Right cardiac atrium (tissue), 5 donors: Measurements from ENCODE around the gene CA7. TPM values are rescaled to one million over a fixed set of nuclear protein-coding genes. Genes with fewer than 3 reads are reported as not detected.

Experiments used
- ATAC-seq, 2 donors: fragments of 200-7000 bp; cut with Tn5 transposase; one replicate each; pipeline versions ENCODE4 v1.8.0 to v1.9.1; 2020; ENCODE audit warnings: moderate library complexity in 2 of 2, mild to moderate bottlenecking in 1 of 2
- DNase-seq, 3 donors: peaks; one replicate each; pipeline ENCODE4 v3.0.0-alpha.2; 2020
- H3K27ac ChIP-seq: one replicate; pipeline ENCODE4 v1.5.1; 2013; ENCODE audit warnings: mild to moderate bottlenecking, low read length, control low read depth, moderate library complexity
- H3K27me3 ChIP-seq: one replicate; pipeline ENCODE4 v1.6.1; 2013; ENCODE audit not compliant: control insufficient read depth, insufficient read depth
- H3K4me1 ChIP-seq: one replicate; pipeline ENCODE4 v1.6.1; 2013; ENCODE audit warnings: low read length; ENCODE audit not compliant: control insufficient read depth, insufficient read depth
- H3K4me3 ChIP-seq: one replicate; pipeline ENCODE4 v1.5.1; 2013; ENCODE audit warnings: low read length, control low read depth
- H3K9me3 ChIP-seq: one replicate; pipeline ENCODE4 v1.6.1; 2013; ENCODE audit warnings: low read length; ENCODE audit not compliant: control insufficient read depth
- WGBS: extraction: QIAGEN DNeasy Blood & Tissue Kit; methylation state at CpG from one replicate; pipeline ENCODE4 v1.1.7; 2013; 5-methylcytosine and 5-hydroxymethylcytosine counted together
- intact Hi-C, 4 donors: fragments of 100-400 bp; cut with DNase I; formaldehyde crosslinking; loops; one replicate each; pipeline versions ENCODE4 v1.11.0 to v1.14.0; 2022 to 2023
- polyA plus RNA-seq: library from polyadenylated mRNA; stranded (reverse); fragments of 200-250 nt; gene quantifications from one replicate; pipeline ENCODE4 v1.2.3, GENCODE V29; 2013
- total RNA-seq, 4 donors: library from RNA; stranded (reverse); fragmentation: NEBNext Ultra II Directional; extraction: Animal tissue kit (Norgen Biotek cat#: 25700); gene quantifications; one replicate each; pipeline ENCODE4 v1.2.1, GENCODE V29; 2021
- donor health status: healthy with polysubstance abuse.
- donor health status: DM: no; HTN: yes; CAD: no.
- donor health status: DM: no; HTN: no; CAD: no.
- donor health status: DM: no; HTN: yes; CAD: no; lungs with severe emphysema.
- donor health status: DM: yes; HTN: yes; CAD: no.

CA7 gene
- total and polyA plus RNA-seq, 5 donors: not detected

DNA sequence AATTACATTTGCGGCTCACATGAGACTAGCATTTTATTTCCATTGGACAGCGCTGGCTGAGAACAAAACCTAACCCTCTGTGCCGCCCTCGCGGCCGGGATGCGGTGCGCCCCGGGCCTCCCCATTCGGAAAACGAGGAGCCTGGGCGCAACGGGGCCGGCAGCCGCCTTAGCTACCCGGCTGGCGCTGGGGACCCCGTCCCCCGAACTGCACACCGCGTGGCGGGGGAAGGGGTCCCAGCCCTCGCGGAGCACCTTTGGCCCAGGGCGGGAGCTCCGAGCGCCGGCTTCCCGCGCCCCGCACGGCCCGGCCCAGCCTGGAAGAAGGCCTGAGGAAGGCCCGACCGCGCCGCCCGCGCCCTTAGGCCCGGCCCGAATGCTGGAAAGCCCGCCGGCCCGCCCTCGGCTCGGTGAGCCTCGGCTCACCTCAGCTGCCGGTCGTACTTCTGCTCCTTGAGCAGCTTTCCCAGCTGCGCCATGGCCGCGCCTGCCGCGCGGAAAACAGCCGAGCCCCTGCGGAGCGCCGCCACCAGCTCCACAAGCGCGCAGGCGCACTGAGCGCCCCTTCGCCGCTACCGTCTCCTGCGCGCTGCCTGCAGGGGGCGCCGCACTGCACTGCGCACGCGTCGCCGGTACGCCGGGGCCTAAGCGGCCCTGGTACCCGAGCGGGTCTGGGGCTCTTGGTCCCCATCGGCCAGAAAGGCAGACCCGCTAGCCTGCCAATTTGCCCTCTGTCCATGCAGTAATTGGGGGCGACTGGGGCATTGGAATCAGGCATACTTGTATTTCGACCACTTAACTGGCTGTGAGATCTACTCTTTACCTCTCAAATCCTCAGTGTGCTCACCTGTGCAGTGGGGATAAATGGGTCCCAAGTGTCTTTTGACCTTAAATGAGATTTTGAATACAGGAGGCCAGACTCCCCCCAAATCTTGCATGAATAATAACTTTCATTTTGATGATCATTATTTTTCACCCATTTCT lies 13.5 kb upstream of the CA7 start, which contains the start of gene NAE1:
Gene NAE1, minus strand, starts transcription at position 555 of the 983 bp plus-strand sequence. Its CDS starts 77 bp downstream, at position 478.
- Histone ChIP-seq H3K9me3 (no peaks in the 10 kb centered on the region), H3K4me3 (peak within 1 kb of the TSS; percentile 91), H3K27me3 (no peaks in the 10 kb centered on the region), H3K27ac (peak within 1 kb of the TSS; percentile 90), H3K4me1 (no peaks in the 10 kb centered on the region)
- ATAC-seq (peak; percentile 98), DNase-seq (peak; percentile 89 to 96 (median 95))
- WGBS: under 1% methylated on average over 84 of the region's 84 CpGs
- intact Hi-C loops: loop anchor here in 2 of 4 donors (2.0 to 5.0 kb wide), 2 partner anchors 37 to 42 kb away; no protein-coding TSS in a partner anchor

DNA sequence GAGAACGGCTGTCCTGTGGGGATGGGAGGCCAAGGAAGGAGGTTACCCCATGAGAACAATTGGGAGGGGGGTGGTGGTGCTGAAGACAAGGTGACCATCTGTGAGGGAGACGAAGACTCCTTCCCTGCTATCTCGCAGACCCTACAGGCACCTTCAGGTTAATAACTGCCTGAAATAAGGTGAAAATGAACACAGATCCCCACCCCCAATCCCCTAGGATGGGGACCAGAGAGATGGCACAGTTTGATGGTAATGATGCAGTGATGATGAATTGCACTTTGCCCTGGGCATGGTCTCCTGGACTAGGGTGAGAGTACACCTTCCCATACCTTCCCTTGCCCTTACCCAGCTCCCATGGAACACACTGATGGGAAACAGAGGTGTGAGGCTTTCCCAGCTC lies 12.0 kb upstream of the CA7 start:
- Histone ChIP-seq H3K4me1 (no peaks in the 10 kb centered on the region), H3K27me3 (no peaks in the 10 kb centered on the region), H3K4me3 (no peak overlapping the region), H3K27ac (no peak overlapping the region), H3K9me3 (no peaks in the 10 kb centered on the region)
- intact Hi-C loops: loop anchor here in 1 of 4 donors (5.0 kb wide), 1 partner anchor 35 kb away; no protein-coding TSS in a partner anchor
- ATAC-seq (no peak), DNase-seq (no peak)
- 81% methylated on average over 3 of the region's 3 CpGs for WGBS

DNA sequence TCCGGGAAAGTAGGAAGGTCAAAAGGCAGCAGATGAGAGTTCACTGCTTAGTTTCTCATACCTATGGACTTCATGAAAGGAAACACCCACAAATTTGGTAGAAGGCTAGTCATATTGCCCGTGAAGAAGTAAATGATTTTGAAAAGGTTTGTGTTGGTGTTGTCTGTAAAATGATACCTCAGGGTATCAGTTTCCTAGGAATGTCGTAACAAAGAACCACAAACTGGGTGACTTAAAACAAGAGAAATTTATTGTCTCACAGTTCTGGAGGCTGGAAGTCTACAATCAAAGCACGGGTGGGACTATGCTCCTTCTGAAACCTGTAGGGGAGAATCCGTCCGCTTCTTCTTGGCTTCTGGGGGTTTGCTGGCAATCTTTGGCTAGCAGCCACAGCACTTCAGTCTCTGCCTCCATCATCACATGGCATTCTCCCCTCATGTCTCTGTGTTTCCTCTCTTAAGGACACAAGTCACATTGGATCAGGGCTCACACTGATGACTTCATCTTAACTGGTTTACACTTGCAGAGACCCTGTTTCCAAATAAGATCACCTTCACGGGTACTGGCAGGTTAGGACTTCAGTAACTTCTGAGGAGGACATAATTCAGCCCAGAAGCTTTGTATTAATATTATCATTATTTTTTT lies 11.4 kb upstream of the CA7 start:
- intact Hi-C loops: loop anchor here in 1 of 4 donors (5.0 kb wide), 1 partner anchor 35 kb away; no protein-coding TSS in a partner anchor
- Histone ChIP-seq H3K27ac (no peak overlapping the region), H3K4me3 (no peak overlapping the region), H3K4me1 (no peaks in the 10 kb centered on the region), H3K27me3 (no peaks in the 10 kb centered on the region), H3K9me3 (no peaks in the 10 kb centered on the region)
- ATAC-seq (no peak), DNase-seq (no peak)
- WGBS: 81% methylated on average over 7 of the region's 7 CpGs

DNA sequence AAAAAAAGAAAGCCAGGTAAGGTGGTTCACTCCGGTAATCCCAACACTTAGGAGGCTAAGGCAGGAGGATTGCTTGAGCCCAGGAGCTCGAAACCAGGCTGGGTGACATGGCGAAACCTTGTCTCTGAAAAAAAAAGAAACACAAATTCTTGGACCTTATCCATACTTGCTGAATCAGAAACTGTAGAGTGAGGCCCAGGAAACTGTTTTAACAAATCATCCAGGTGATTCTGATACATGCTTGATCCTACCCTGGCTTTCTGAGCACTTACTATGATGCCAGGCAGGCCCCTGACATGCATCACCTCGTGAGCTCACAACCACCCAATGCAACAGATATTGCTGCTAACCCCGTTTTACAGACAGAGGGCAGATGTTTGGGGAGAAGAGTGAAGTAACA lies 9.5 kb upstream of the CA7 start:
- 86% methylated on average over 5 of the region's 5 CpGs for WGBS
- intact Hi-C loops: loop anchor here in 1 of 4 donors (5.0 kb wide), 1 partner anchor 33 kb away; no protein-coding TSS in a partner anchor
- DNase-seq: no peak

DNA sequence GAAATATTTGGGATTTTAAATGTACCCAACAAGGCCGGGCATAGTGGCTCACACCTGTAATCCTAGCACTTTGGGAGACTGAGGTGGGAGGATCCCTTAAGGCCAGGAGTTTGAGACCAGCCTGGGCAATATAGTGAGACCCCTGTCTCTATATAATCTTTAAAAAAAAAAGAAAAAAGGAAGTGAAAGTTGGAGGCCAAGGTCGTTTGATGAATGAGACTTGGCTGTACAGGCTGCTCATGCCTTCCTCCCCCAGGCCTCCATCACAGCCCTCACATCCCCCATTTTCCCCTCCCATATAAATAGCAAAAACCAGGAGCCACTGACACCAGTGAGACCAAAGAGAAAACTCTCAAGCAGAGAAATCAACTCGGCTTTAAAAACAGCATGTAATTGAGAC lies 3.3 kb upstream of the CA7 start:
- Histone ChIP-seq H3K4me3 (no peak overlapping the region), H3K4me1 (no peaks in the 10 kb centered on the region), H3K27me3 (no peaks in the 10 kb centered on the region), H3K27ac (no peak overlapping the region), H3K9me3 (no peaks in the 10 kb centered on the region)
- intact Hi-C loops: no loop called here
- ATAC-seq: no peak
- DNase-seq: no peak
- WGBS: 49% methylated on average over 3 of the region's 3 CpGs

More for the DNA sequence above, 9.5 kb upstream of the CA7 start:
- no peaks in the 10 kb centered on the region for H3K4me1 ChIP-seq
- H3K27ac ChIP-seq: no peak overlapping the region
- no peak for ATAC-seq
- no peak overlapping the region for H3K4me3 ChIP-seq
- H3K9me3 ChIP-seq: no peaks in the 10 kb centered on the region
- no peaks in the 10 kb centered on the region for H3K27me3 ChIP-seq

DNA sequence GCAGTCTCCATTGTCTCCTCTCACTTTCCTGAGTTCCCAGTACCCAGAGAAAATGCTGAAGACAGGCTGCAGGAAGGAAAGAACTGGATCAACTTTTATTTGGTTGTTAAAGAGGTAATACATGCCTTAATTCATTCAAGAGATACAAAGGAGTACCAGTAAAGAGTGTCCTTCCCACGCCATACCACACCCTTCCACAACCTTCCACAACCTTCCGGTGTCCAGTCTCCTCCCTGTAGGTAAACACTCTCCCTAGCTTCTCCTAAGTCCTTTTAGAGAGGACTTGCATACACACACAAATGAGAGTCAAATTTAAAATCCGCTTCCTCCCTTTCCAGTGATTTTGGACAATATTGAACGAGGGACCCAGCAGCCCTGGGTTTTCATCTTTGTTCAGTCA lies 2.8 kb upstream of the CA7 start:
- DNase-seq (no peak), ATAC-seq (no peak)
- intact Hi-C loops: no loop called here
- no peaks in the 10 kb centered on the region for H3K9me3 ChIP-seq
- no peaks in the 10 kb centered on the region for H3K4me1 ChIP-seq
- no peak overlapping the region for H3K27ac ChIP-seq
- no peaks in the 10 kb centered on the region for H3K27me3 ChIP-seq
- 89% methylated on average over 4 of the region's 4 CpGs for WGBS
- no peak overlapping the region for H3K4me3 ChIP-seq

DNA sequence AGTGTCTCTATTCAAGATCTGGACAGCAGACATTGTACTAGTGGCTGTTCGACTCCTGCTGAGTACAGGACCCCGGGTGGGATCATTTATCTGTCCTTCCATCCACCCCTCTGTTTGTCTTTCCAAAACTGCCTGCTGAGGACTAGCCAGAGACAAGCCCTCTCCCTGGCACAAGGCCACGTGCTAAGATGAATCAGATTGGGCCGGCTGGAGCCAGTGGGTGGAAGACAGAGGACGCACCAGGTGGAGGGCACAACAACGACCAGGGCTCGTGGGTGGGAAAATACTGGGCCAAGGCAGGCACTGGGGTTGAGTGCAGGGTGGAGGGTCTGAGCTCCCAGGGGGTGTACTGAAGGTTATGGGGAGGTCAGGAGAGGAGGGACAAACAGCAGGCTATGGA lies 1.4 kb upstream of the CA7 start:
- no peak overlapping the region for H3K4me3 ChIP-seq
- intact Hi-C loops: no loop called here
- no peaks in the 10 kb centered on the region for H3K4me1 ChIP-seq
- no peaks in the 10 kb centered on the region for H3K9me3 ChIP-seq
- H3K27me3 ChIP-seq: no peaks in the 10 kb centered on the region
- no peak overlapping the region for H3K27ac ChIP-seq
- ATAC-seq (no peak), DNase-seq (no peak)
- 63% methylated on average over 7 of the region's 7 CpGs for WGBS

DNA sequence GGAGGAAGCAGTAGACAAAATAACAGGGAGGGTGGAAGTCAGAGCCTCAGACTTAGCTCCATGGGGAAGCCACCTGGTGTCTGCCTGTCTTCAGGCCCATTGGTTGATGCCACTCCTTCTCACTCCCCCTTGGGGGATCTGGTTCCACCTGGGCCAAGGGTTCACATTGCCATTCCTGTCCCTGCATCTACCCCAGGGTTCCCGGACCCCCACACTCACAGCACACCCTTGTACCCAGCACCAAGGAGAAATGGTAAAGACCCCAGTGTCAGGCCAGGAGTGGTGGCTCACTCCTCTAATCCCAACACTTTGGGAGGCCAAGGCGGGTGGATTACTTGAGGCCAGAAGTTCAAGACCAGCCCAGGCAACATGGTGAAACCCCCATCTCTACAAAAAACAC lies 1.0 kb upstream of the CA7 start:
- no peak for ATAC-seq
- no peak for DNase-seq
- WGBS: 98% methylated on average over 2 of the region's 2 CpGs

DNA sequence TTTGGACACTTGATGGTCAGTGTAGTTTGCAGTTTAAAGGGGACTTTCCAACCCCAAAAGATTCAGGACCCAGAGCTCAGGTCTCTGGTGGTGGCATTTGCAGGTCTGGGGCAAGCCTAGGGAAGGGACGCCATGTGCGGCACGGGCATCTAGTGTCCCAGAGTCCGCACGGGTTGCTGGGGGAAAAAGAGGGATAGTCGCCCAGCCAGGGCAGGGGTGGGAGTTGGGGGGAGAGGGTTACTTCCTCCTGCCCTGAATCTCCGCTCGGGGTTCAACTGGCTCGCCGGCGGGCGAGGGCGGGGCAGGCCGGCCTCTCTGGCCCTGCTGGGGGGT lies 239 bp upstream of the CA7 start:
- peak overlapping the region; percentile 40 for H3K4me3 ChIP-seq
- WGBS: 17% methylated on average over 14 of the region's 14 CpGs
- no peak overlapping the region for H3K27ac ChIP-seq
- H3K27me3 ChIP-seq: no peaks in the 10 kb centered on the region
- DNase-seq (peak in 1 of 3 donors; percentile 68), ATAC-seq (peak in 1 of 2 donors; percentile 30)
- no peaks in the 10 kb centered on the region for H3K4me1 ChIP-seq
- H3K9me3 ChIP-seq: no peaks in the 10 kb centered on the region
- intact Hi-C loops: no loop called here

More for the DNA sequence above, 1.0 kb upstream of the CA7 start:
- H3K27ac ChIP-seq: no peak overlapping the region
- intact Hi-C loops: no loop called here
- no peaks in the 10 kb centered on the region for H3K27me3 ChIP-seq
- H3K9me3 ChIP-seq: no peaks in the 10 kb centered on the region
- no peak overlapping the region for H3K4me3 ChIP-seq
- no peaks in the 10 kb centered on the region for H3K4me1 ChIP-seq

DNA sequence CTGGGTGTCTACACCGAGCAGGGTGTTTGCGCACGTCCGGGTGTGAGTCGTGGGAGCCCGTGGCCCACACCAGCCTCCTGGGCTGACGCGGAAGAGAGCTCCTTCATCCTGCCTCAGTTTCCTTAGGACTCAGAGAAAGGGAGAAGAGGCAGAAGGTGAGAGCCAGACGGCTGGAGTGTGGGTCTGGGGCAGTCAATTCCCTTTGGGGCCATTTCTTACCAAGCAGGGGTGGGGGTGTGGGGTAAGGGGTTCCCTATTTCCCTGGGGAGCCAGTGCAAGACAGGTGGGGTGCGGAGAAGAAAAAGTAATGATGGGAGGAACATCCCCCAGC lies 831 bp downstream of the CA7 start:
- no peaks in the 10 kb centered on the region for H3K27me3 ChIP-seq
- no peaks in the 10 kb centered on the region for H3K4me1 ChIP-seq
- 16% methylated on average over 10 of the region's 10 CpGs for WGBS
- intact Hi-C loops: no loop called here
- no peaks in the 10 kb centered on the region for H3K9me3 ChIP-seq
- no peak for DNase-seq
- no peak overlapping the region for H3K27ac ChIP-seq
- no peak for ATAC-seq
- H3K4me3 ChIP-seq: peak overlapping the region; percentile 40

DNA sequence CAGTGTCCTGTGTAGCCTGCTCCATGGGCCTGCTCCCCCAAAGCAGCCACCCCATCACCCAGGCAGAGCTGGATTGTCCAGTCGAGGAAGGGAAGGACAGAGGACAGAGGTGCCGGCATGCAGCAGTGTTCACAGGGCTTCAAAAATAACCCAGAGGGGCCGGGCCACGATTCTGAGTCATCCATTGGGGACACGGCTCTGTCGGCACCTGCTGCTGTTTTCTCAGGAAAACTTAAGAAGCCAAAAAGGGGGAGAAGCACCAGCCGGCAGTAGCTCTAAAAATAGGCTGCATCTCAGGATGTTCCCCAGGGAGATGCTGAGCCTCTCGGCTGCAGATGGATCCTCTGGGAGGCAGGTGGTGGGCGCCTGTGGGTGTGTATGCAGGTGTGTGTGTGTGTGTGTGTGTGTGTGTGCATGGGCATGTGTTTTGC lies 1.6 kb downstream of the CA7 start:
- no peak overlapping the region for H3K27ac ChIP-seq
- no peak overlapping the region for H3K4me3 ChIP-seq
- no peak for DNase-seq
- intact Hi-C loops: no loop called here
- no peak for ATAC-seq
- H3K9me3 ChIP-seq: no peaks in the 10 kb centered on the region
- H3K27me3 ChIP-seq: no peaks in the 10 kb centered on the region
- H3K4me1 ChIP-seq: no peaks in the 10 kb centered on the region
- 33% methylated on average over 9 of the region's 9 CpGs for WGBS
